WTC11 (cell line): ENCODE measurements around the gene NCAPH2. TPM values are rescaled to one million over a fixed set of nuclear protein-coding genes. Genes with fewer than 3 reads are reported as not detected.

ENCODE experiments used
- ATAC-seq: fragments of 200-7000 bp; cut with Tn5 transposase; 2 replicates; pipeline ENCODE4 v1.10.0; 2021; ENCODE audit warnings: mild to moderate bottlenecking, moderate library complexity
- CTCF ChIA-PET: fragments of 300-600 bp; sonication (Branson Sonifier 250); formaldehyde crosslinking; loops from one replicate; lab custom pipeline; 2021; ENCODE audit warnings: antibody characterized with exemption; lab: Charles Lee
- POLR2A ChIA-PET: fragments of 350-600 bp; sonication (Branson Sonifier 250); formaldehyde crosslinking; loops from one replicate; lab custom pipeline; 2021; ENCODE audit warnings: antibody characterized with exemption; lab: Charles Lee
- DNase-seq: peaks from one replicate; pipeline ENCODE4 v3.0.0; 2021; ENCODE audit warnings: low spot score
- H3K27ac Mint-ChIP-seq: 2 replicates; pipeline ENCODE4 v1.8.0; 2021; ENCODE audit warnings: mixed read lengths
- H3K27me3 Mint-ChIP-seq: 2 replicates; pipeline ENCODE4 v1.8.0; 2021; ENCODE audit warnings: low read depth, mild to moderate bottlenecking, moderate library complexity, mixed read lengths
- H3K36me3 Mint-ChIP-seq: 2 replicates; pipeline ENCODE4 v1.8.0; 2021; ENCODE audit warnings: mixed read lengths
- H3K4me1 Mint-ChIP-seq: 2 replicates; pipeline ENCODE4 v1.8.0; 2022; ENCODE audit warnings: mixed read lengths
- H3K4me3 Mint-ChIP-seq: 2 replicates; pipeline ENCODE4 v1.8.0; 2021; ENCODE audit warnings: mild to moderate bottlenecking, moderate library complexity, mixed read lengths
- H3K9me3 Mint-ChIP-seq: 2 replicates; pipeline ENCODE4 v1.8.0; 2021; ENCODE audit warnings: mixed read lengths
- ATF1 ChIP-seq: sonication (generic); formaldehyde crosslinking; IDR thresholded peaks from 2 replicates; pipeline ENCODE4 v1.8.1; 2023; ENCODE audit warnings: mild to moderate bottlenecking, moderate library complexity, missing genetic modification reagents
- ATF6 ChIP-seq: sonication (generic); formaldehyde crosslinking; IDR thresholded peaks from 2 replicates; pipeline ENCODE4 v1.8.1; 2023; ENCODE audit warnings: mild to moderate bottlenecking, missing genetic modification reagents
- CBFB ChIP-seq: sonication (generic); formaldehyde crosslinking; IDR thresholded peaks from 2 replicates; pipeline ENCODE4 v1.8.1; 2022; ENCODE audit warnings: mild to moderate bottlenecking, low read depth, missing genetic modification reagents
- ESRRA ChIP-seq: sonication (generic); formaldehyde crosslinking; IDR thresholded peaks from 2 replicates; pipeline ENCODE4 v1.8.1; 2022; ENCODE audit warnings: mild to moderate bottlenecking, missing genetic modification reagents, borderline replicate concordance
- FOXK1 ChIP-seq: sonication (generic); formaldehyde crosslinking; IDR thresholded peaks from 2 replicates; pipeline ENCODE4 v1.8.0; 2022; ENCODE audit warnings: mild to moderate bottlenecking, moderate library complexity, missing genetic modification reagents
- GABPB1 ChIP-seq: sonication (generic); formaldehyde crosslinking; IDR thresholded peaks from 2 replicates; pipeline ENCODE4 v1.8.1; 2023; ENCODE audit warnings: mild to moderate bottlenecking, missing genetic modification reagents
- GRHL2 ChIP-seq: fragments of 250-450 bp; sonication (Bioruptor Pico); IDR thresholded peaks from 2 replicates; pipeline ENCODE4 v1.8.0; 2022; ENCODE audit warnings: mild to moderate bottlenecking, moderate library complexity; ENCODE audit not compliant: insufficient replicate concordance, severe bottlenecking
- KAT7 ChIP-seq: sonication (generic); formaldehyde crosslinking; IDR thresholded peaks from 2 replicates; pipeline ENCODE4 v1.8.1; 2023; ENCODE audit warnings: missing genetic modification reagents, mild to moderate bottlenecking, borderline replicate concordance
- NFATC4 ChIP-seq: fragments of 250-450 bp; sonication (Bioruptor Pico); IDR thresholded peaks from 2 replicates; pipeline ENCODE4 v1.9.0; 2021; ENCODE audit warnings: mild to moderate bottlenecking
- PRRX2 ChIP-seq: fragments of 250-450 bp; sonication (Bioruptor Pico); IDR thresholded peaks from 2 replicates; pipeline ENCODE4 v1.8.0; 2021; ENCODE audit warnings: mild to moderate bottlenecking
- RELA ChIP-seq: sonication (generic); formaldehyde crosslinking; IDR thresholded peaks from 2 replicates; pipeline ENCODE4 v1.8.1; 2022; ENCODE audit warnings: missing genetic modification reagents, mild to moderate bottlenecking, borderline replicate concordance
- SMAD4 ChIP-seq: sonication (generic); formaldehyde crosslinking; IDR thresholded peaks from 2 replicates; pipeline ENCODE4 v1.8.0; 2022; ENCODE audit warnings: mild to moderate bottlenecking, missing genetic modification reagents
- TEAD4 ChIP-seq: sonication (generic); formaldehyde crosslinking; IDR thresholded peaks from 2 replicates; pipeline ENCODE4 v1.8.0; 2022; ENCODE audit warnings: mild to moderate bottlenecking, missing genetic modification reagents
- ZMAT4 ChIP-seq: fragments of 250-450 bp; sonication (Bioruptor Pico); IDR thresholded peaks from 2 replicates; pipeline ENCODE4 v1.9.0; 2021; ENCODE audit warnings: mild to moderate bottlenecking
- ZNF219 ChIP-seq: sonication (generic); formaldehyde crosslinking; IDR thresholded peaks from 2 replicates; pipeline ENCODE4 v1.8.0; 2023; ENCODE audit warnings: missing genetic modification reagents, mild to moderate bottlenecking, borderline replicate concordance
- ZNF263 ChIP-seq: sonication (generic); formaldehyde crosslinking; IDR thresholded peaks from 2 replicates; pipeline ENCODE4 v1.8.1; 2022; ENCODE audit warnings: low read depth, mild to moderate bottlenecking, moderate library complexity, missing genetic modification reagents
- ZNF317 ChIP-seq: sonication (generic); formaldehyde crosslinking; IDR thresholded peaks from 2 replicates; pipeline ENCODE4 v1.8.1; 2023; ENCODE audit warnings: low read depth, mild to moderate bottlenecking, moderate library complexity, missing genetic modification reagents, borderline replicate concordance
- ZNF416 ChIP-seq: fragments of 250-450 bp; sonication (Bioruptor Pico); IDR thresholded peaks from 2 replicates; pipeline ENCODE4 v1.9.0; 2021; ENCODE audit warnings: mild to moderate bottlenecking, inconsistent platforms
- ZNF423 ChIP-seq: fragments of 250-450 bp; sonication (Bioruptor Pico); IDR thresholded peaks from 2 replicates; pipeline ENCODE4 v2.1.2; 2022; ENCODE audit warnings: mild to moderate bottlenecking, moderate library complexity
- ZNF425 ChIP-seq: fragments of 250-450 bp; sonication (Bioruptor Pico); conservative IDR thresholded peaks from 2 replicates; pipeline ENCODE4 v1.9.0; 2021; ENCODE audit warnings: mild to moderate bottlenecking
- ZSCAN18 ChIP-seq: fragments of 250-450 bp; sonication (Bioruptor Pico); IDR thresholded peaks from 2 replicates; pipeline ENCODE4 v2.1.2; 2022; ENCODE audit warnings: mild to moderate bottlenecking, moderate library complexity
- total RNA-seq: library from RNA; stranded (reverse); gene quantifications from 3 replicates; pipeline ENCODE4 v1.2.3, GENCODE V29; 2021
- TF ChIP-seq, protein P1 (sequence below): sonication (generic); formaldehyde crosslinking; IDR thresholded peaks from 2 replicates; pipeline ENCODE4 v1.8.0; 2022; ENCODE audit warnings: mild to moderate bottlenecking, missing genetic modification reagents
- TF ChIP-seq, protein P2 (sequence below): sonication (generic); formaldehyde crosslinking; IDR thresholded peaks from 2 replicates; pipeline ENCODE4 v1.8.1; 2023; ENCODE audit warnings: mild to moderate bottlenecking, missing genetic modification reagents, moderate library complexity
- TF ChIP-seq, protein P3 (sequence below): sonication (generic); formaldehyde crosslinking; IDR thresholded peaks from 2 replicates; pipeline ENCODE4 v1.8.1; 2023; ENCODE audit warnings: mild to moderate bottlenecking, missing genetic modification reagents
- TF ChIP-seq, protein P4 (sequence below): sonication (generic); formaldehyde crosslinking; IDR thresholded peaks from 2 replicates; pipeline ENCODE4 v1.8.0; 2022; ENCODE audit warnings: mild to moderate bottlenecking, missing genetic modification reagents

Gene NCAPH2
- total RNA-seq, 1 experiment from 2014 or later: 78.4 TPM

- no peak for TF ChIP-seq ATF6 (CRISPR knock-in tag)
- TF ChIP-seq, protein P1, sequence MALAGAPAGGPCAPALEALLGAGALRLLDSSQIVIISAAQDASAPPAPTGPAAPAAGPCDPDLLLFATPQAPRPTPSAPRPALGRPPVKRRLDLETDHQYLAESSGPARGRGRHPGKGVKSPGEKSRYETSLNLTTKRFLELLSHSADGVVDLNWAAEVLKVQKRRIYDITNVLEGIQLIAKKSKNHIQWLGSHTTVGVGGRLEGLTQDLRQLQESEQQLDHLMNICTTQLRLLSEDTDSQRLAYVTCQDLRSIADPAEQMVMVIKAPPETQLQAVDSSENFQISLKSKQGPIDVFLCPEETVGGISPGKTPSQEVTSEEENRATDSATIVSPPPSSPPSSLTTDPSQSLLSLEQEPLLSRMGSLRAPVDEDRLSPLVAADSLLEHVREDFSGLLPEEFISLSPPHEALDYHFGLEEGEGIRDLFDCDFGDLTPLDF (CRISPR knock-in tag): no peak
- TF ChIP-seq FOXK1 (CRISPR knock-in tag): no peak
- TF ChIP-seq ZNF263 (CRISPR knock-in tag): no peak
- TF ChIP-seq ZNF219 (CRISPR knock-in tag): no peak
- TF ChIP-seq ATF1 (CRISPR knock-in tag): no peak
- no peak for TF ChIP-seq ZNF416 (CRISPR knock-in tag)
- no peak for TF ChIP-seq PRRX2
- no peak for TF ChIP-seq KAT7
Measured at GRCh38 chr22:50569041-50569459, 61.0 kb downstream of the NCAPH2 start (continued).

- POLR2A ChIA-PET: no interaction called here
- DNase-seq: no peak
- Mint-ChIP-seq H3K36me3 (peaks cover 31% of the 10 kb centered on the region), H3K27ac (no peak overlapping the region), H3K9me3 (no peaks in the 10 kb centered on the region), H3K4me3 (no peak overlapping the region), H3K27me3 (no peaks in the 10 kb centered on the region)
- no peak for ATAC-seq
- no peak for TF ChIP-seq ZNF219 (CRISPR knock-in tag)
- no peak for TF ChIP-seq CBFB (CRISPR knock-in tag)
- TF ChIP-seq ZNF425 (CRISPR knock-in tag): no peak
- TF ChIP-seq ZSCAN18 (CRISPR knock-in tag): no peak
- TF ChIP-seq ZNF317 (CRISPR knock-in tag): no peak
- no peak for TF ChIP-seq GABPB1 (CRISPR knock-in tag)
- TF ChIP-seq TEAD4 (CRISPR knock-in tag): no peak
- TF ChIP-seq, protein P2, sequence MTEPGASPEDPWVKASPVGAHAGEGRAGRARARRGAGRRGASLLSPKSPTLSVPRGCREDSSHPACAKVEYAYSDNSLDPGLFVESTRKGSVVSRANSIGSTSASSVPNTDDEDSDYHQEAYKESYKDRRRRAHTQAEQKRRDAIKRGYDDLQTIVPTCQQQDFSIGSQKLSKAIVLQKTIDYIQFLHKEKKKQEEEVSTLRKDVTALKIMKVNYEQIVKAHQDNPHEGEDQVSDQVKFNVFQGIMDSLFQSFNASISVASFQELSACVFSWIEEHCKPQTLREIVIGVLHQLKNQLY (CRISPR knock-in tag): no peak
- TF ChIP-seq ESRRA (CRISPR knock-in tag): no peak
- no peak for TF ChIP-seq NFATC4
- TF ChIP-seq, protein P3, sequence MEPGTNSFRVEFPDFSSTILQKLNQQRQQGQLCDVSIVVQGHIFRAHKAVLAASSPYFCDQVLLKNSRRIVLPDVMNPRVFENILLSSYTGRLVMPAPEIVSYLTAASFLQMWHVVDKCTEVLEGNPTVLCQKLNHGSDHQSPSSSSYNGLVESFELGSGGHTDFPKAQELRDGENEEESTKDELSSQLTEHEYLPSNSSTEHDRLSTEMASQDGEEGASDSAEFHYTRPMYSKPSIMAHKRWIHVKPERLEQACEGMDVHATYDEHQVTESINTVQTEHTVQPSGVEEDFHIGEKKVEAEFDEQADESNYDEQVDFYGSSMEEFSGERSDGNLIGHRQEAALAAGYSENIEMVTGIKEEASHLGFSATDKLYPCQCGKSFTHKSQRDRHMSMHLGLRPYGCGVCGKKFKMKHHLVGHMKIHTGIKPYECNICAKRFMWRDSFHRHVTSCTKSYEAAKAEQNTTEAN (CRISPR knock-in tag): no peak
- TF ChIP-seq RELA (CRISPR knock-in tag): no peak
- TF ChIP-seq, protein P4, sequence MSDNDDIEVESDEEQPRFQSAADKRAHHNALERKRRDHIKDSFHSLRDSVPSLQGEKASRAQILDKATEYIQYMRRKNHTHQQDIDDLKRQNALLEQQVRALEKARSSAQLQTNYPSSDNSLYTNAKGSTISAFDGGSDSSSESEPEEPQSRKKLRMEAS (CRISPR knock-in tag): no peak
- TF ChIP-seq GRHL2 (CRISPR knock-in tag): no peak
- no peak for TF ChIP-seq ZMAT4
- no peak for TF ChIP-seq ZNF423 (CRISPR knock-in tag)
- no peak for TF ChIP-seq SMAD4 (CRISPR knock-in tag)
- TF ChIP-seq, all 79 proteins: peak for 0
- no peaks in the 10 kb centered on the region for H3K4me1 Mint-ChIP-seq
- CTCF ChIA-PET: interaction anchor here (1.2 kb wide), 1 partner anchor 51 kb away, joined by 3 read pairs; no protein-coding TSS in a partner anchor
Measured at GRCh38 chr22:50569896-50570535, 62.0 kb downstream of the NCAPH2 start.
